ENCODE data around the gene MED15.
"Not testable (repeated sequence)": the region's sequence is repeated elsewhere in the genome, so short reads cannot be mapped to it uniquely, and the experiment has no call there.

MED15 gene

DNA sequence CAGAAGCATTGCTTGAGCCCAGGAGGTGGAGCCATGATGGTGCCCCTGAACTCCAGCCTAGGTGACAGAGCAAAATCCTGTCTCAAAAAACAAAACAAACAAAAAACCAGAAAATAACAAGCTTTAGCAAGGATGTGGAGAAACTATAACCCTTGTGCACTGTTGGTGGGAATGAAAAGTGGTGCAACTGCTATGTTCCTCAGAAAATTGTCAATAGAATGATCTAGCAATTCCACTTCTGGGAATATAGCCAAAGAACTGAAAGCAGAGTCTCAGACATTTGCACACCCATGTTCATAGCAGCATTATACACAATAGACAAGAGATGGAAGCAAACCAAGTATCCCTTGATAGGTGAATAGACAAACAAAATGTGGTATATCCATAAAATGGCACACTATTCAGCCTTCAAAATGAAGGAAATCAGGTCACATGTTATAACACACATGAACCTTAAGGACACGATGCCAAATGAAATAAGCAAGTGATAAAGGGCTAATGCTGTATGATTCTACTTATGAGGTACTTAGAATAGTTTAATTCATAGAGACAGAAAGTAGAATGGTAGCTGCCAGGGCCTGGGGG, 27.7 kb upstream of the MED15 start:
- H3F3A ChIP-seq (ENCODE audit: control insufficient read depth, insufficient read depth) = no peaks in the 10 kb centered on the region
- no peak overlapping the region for H3K4me3 ChIP-seq (ENCODE audit: low read length)
- H3K9me2 ChIP-seq (replicated peaks; ENCODE audit: control insufficient read depth, low read length) = no peaks in the 10 kb centered on the region
- H4K20me1 ChIP-seq (ENCODE audit: control insufficient read depth, insufficient read depth, low read depth, low read length) = no peaks in the 10 kb centered on the region
- H3K4me1 ChIP-seq (ENCODE audit: control insufficient read depth, low read length) = no peaks in the 10 kb centered on the region
- H3K9me3 ChIP-seq (ENCODE audit: control insufficient read depth, insufficient read depth, low read length) = no peaks in the 10 kb centered on the region
- H3K27ac ChIP-seq (ENCODE audit: low read depth, low read length) = no peak overlapping the region
- TF ChIP-seq EZH2phosphoT487 (IDR thresholded peaks at IDR 0.05; ENCODE audit: borderline replicate concordance, low read length) = no peak
- TF ChIP-seq, protein P1, sequence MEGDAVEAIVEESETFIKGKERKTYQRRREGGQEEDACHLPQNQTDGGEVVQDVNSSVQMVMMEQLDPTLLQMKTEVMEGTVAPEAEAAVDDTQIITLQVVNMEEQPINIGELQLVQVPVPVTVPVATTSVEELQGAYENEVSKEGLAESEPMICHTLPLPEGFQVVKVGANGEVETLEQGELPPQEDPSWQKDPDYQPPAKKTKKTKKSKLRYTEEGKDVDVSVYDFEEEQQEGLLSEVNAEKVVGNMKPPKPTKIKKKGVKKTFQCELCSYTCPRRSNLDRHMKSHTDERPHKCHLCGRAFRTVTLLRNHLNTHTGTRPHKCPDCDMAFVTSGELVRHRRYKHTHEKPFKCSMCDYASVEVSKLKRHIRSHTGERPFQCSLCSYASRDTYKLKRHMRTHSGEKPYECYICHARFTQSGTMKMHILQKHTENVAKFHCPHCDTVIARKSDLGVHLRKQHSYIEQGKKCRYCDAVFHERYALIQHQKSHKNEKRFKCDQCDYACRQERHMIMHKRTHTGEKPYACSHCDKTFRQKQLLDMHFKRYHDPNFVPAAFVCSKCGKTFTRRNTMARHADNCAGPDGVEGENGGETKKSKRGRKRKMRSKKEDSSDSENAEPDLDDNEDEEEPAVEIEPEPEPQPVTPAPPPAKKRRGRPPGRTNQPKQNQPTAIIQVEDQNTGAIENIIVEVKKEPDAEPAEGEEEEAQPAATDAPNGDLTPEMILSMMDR (IDR thresholded peaks at IDR 0.05; ENCODE audit: low read depth, low read length, poor library complexity, severe bottlenecking) = no peak
- H3K27me3 ChIP-seq (ENCODE audit: control insufficient read depth, low read length) = no peaks in the 10 kb centered on the region
- H3K36me3 ChIP-seq (ENCODE audit: control insufficient read depth, low read length) = no peaks in the 10 kb centered on the region
- no peak overlapping the region for H3K4me2 ChIP-seq (ENCODE audit: low read length)
- H3K79me2 ChIP-seq (ENCODE audit: control insufficient read depth, low read length) = no peaks in the 10 kb centered on the region

DNA sequence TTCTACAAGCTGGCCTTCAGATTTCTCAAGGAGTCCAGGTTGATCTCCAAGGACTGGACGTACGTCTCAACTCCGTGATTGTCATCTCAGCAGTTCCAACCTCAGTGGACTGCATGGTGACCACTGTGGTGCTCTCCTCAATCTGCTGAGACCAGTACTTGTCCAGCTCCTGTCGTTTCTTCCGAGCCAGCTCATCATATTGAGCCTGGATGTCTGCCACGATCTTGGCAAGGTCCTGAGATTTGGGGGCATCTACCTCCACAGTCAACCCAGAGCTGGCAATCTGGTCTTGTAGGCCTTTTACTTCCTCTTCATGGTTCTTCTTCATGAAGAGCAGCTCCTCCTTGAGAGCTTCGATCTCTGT, 24.3 kb upstream of the MED15 start:
- not testable (repeated sequence) for H3K4me2 ChIP-seq (ENCODE audit: low read length); H4K20me1 ChIP-seq (ENCODE audit: control insufficient read depth, insufficient read depth, low read depth, low read length); H3K4me3 ChIP-seq (ENCODE audit: low read length); H3F3A ChIP-seq (ENCODE audit: control insufficient read depth, insufficient read depth); H3K4me1 ChIP-seq (ENCODE audit: control insufficient read depth, low read length); H3K36me3 ChIP-seq (ENCODE audit: control insufficient read depth, low read length); H3K27me3 ChIP-seq (ENCODE audit: control insufficient read depth, low read length); H3K79me2 ChIP-seq (ENCODE audit: control insufficient read depth, low read length); H3K9me2 ChIP-seq (replicated peaks; ENCODE audit: control insufficient read depth, low read length); H3K27ac ChIP-seq (ENCODE audit: low read depth, low read length); H3K9me3 ChIP-seq (ENCODE audit: control insufficient read depth, insufficient read depth, low read length)

DNA sequence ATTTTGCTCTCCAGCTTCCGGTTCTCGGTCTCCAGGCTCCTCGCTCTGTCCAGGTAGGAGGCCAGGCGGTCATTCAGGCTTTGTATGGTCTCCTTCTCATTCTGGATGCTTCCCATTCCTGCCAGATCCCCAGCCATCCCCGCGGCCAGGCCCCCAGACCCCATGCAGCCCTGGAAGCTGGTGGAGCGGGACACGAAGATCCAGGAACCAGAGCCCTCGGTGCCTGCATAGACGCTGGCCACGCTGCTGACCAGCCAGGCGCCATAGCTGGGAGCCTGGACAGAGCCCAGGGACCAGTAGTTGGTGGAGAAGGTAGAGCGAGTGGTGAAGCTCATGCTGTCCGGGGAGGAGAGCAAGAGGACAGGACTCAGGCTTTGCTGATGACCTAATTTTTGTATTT, 23.6 kb upstream of the MED15 start:
- Histone ChIP-seq H4K20me1 (ENCODE audit: control insufficient read depth, insufficient read depth, low read depth, low read length) (no peaks in the 10 kb centered on the region), H3K9me2 (replicated peaks; ENCODE audit: control insufficient read depth, low read length) (no peaks in the 10 kb centered on the region), H3K9me3 (ENCODE audit: control insufficient read depth, insufficient read depth, low read length) (no peaks in the 10 kb centered on the region), H3K27ac (ENCODE audit: low read depth, low read length) (no peak overlapping the region), H3F3A (ENCODE audit: control insufficient read depth, insufficient read depth) (no peaks in the 10 kb centered on the region), H3K36me3 (ENCODE audit: control insufficient read depth, low read length) (no peaks in the 10 kb centered on the region), H3K79me2 (ENCODE audit: control insufficient read depth, low read length) (no peaks in the 10 kb centered on the region), H3K4me1 (ENCODE audit: control insufficient read depth, low read length) (no peaks in the 10 kb centered on the region), H3K27me3 (ENCODE audit: control insufficient read depth, low read length) (no peaks in the 10 kb centered on the region), H3K4me2 (ENCODE audit: low read length) (no peak overlapping the region), H3K4me3 (ENCODE audit: low read length) (no peak overlapping the region)
- TF ChIP-seq, protein P1 (IDR thresholded peaks at IDR 0.05; ENCODE audit: low read depth, low read length, poor library complexity, severe bottlenecking) = no peak
- TF ChIP-seq EZH2phosphoT487 (IDR thresholded peaks at IDR 0.05; ENCODE audit: borderline replicate concordance, low read length) = no peak

DNA sequence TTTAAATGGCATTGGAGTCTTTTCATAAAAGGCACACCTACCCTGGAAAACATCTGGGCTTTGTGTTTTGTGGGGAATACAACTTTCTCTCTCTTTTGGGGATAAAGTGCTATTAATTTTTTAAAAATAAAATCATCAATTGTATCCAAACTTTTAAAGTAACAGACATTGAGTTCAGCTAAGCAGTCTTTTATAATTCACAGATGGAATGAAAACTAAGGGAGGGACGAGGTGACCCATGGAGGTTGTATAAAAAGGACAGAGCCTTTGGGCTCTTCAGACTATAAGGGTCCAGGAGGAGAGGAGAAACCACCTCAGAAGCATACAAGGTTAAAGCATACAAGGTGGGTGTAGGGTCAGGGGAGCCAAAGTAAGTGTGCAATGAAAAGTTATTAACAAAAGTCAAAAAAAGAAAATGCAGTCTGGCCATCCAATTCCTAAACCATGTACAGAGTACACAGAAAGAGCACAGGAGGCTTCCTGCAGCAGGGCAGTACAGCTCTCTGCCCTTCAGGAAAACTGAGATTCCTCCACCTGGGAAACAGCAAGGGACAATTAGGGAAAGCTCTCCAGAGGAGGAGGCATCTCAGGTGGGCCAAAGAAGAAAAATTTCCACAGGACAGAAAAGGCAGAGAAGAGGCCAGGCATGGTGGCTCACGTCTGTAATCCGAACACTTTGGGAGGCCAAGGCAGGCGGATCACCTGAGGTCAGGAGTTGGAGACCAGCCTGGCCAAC, 22.3 kb upstream of the MED15 start:
- Histone ChIP-seq H3K27me3 (ENCODE audit: control insufficient read depth, low read length) (no peaks in the 10 kb centered on the region), H3K4me3 (ENCODE audit: low read length) (no peak overlapping the region), H3K4me1 (ENCODE audit: control insufficient read depth, low read length) (no peaks in the 10 kb centered on the region), H3K4me2 (ENCODE audit: low read length) (no peak overlapping the region), H3K27ac (ENCODE audit: low read depth, low read length) (no peak overlapping the region), H3K36me3 (ENCODE audit: control insufficient read depth, low read length) (no peaks in the 10 kb centered on the region), H3K9me3 (ENCODE audit: control insufficient read depth, insufficient read depth, low read length) (no peaks in the 10 kb centered on the region), H3K9me2 (replicated peaks; ENCODE audit: control insufficient read depth, low read length) (no peaks in the 10 kb centered on the region), H3K79me2 (ENCODE audit: control insufficient read depth, low read length) (no peaks in the 10 kb centered on the region), H4K20me1 (ENCODE audit: control insufficient read depth, insufficient read depth, low read depth, low read length) (no peaks in the 10 kb centered on the region), H3F3A (ENCODE audit: control insufficient read depth, insufficient read depth) (no peaks in the 10 kb centered on the region)
- TF ChIP-seq EZH2phosphoT487 (IDR thresholded peaks at IDR 0.05; ENCODE audit: borderline replicate concordance, low read length) = no peak
- TF ChIP-seq, protein P1 (IDR thresholded peaks at IDR 0.05; ENCODE audit: low read depth, low read length, poor library complexity, severe bottlenecking) = no peak
